Measurements from ENCODE around the gene HSD17B12. TPM values are rescaled to one million over a fixed set of nuclear protein-coding genes. Genes with fewer than 3 reads are reported as not detected.

HSD17B12 gene
- total and polyA plus RNA-seq, 2 of the 4 experiments (the other 2 are of a cell fraction) = 38.0 to 44.6 TPM

DNA sequence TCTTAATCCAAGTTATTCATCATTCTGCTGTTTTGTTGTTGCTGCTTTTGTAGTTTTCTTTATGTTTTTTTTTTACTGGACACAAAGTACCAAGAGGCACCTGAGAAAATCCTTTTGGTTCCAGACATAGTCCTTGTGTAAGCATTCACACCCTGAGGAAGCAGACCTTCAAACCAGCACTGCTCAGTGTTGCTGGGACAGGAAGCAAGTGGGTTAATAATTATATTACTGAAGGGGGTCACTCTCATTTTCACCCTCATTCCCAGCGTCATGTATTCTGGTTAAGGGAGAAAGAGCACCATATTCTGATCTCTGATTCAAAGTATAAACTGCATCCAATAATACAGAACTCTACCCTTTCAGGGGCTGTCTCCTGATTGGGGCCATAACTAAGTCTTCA is 194.2 kb downstream of the HSD17B12 start:
- Histone ChIP-seq H2AK9ac (replicated peaks; ENCODE audit: low read depth, low read length, poor library complexity) (no peak overlapping the region), H3K23ac (ENCODE audit: low read depth, low read length) (no peak overlapping the region), H3K4me1 (ENCODE audit: control insufficient read depth, insufficient read depth, low read length) (no peaks in the 10 kb centered on the region), H3K79me1 (ENCODE audit: low read depth in 1 of 2, low read length in 2 of 2) (no peaks in the 10 kb centered on the region), H3K4me2 (ENCODE audit: low read depth, low read length) (no peak overlapping the region), H3K9me3 (ENCODE audit: control insufficient read depth, insufficient read depth, low read length) (no peaks in the 10 kb centered on the region), H2BK5ac (ENCODE audit: low read depth, low read length, poor library complexity, severe bottlenecking) (no peak overlapping the region), H4K91ac (ENCODE audit: insufficient read depth, low read depth, low read length) (no peak overlapping the region), H3K4ac (ENCODE audit: low read depth, low read length) (no peak overlapping the region), H3K9me1 (ENCODE audit: insufficient read depth, low read length) (no peaks in the 10 kb centered on the region), H2BK15ac (ENCODE audit: low read depth, low read length) (no peak overlapping the region), H2BK120ac (ENCODE audit: low read depth, low read length) (no peak overlapping the region), H3K36me3 (ENCODE audit: control insufficient read depth, insufficient read depth, low read length) (no peaks in the 10 kb centered on the region), H4K8ac (ENCODE audit: low read depth in 2 of 2, low read length in 2 of 2) (no peak overlapping the region), H3K4me3 (ENCODE audit: insufficient read depth, low read depth, low read length) (no peak overlapping the region), H4K5ac (ENCODE audit: low read depth, low read length) (no peak overlapping the region), H3K56ac (ENCODE audit: extremely low read depth, insufficient read depth, low read length) (no peak overlapping the region), H4K20me1 (ENCODE audit: insufficient read depth, low read length) (no peaks in the 10 kb centered on the region), H3K27ac (ENCODE audit: insufficient read depth, low read length) (no peak overlapping the region), H3K18ac (ENCODE audit: low read depth, low read length) (no peak overlapping the region), H3K9ac (ENCODE audit: low read depth, low read length) (no peak overlapping the region), H3K14ac (replicated peaks; ENCODE audit: low read depth, low read length) (no peak overlapping the region), H2AK5ac (ENCODE audit: low read depth, low read length) (no peak overlapping the region), H3K27me3 (ENCODE audit: control insufficient read depth, insufficient read depth, low read length) (peaks cover 14% of the 10 kb centered on the region), H2AFZ (replicated peaks; ENCODE audit: low read length, poor library complexity) (no peak overlapping the region), H2BK20ac (ENCODE audit: low read depth, low read length) (no peak overlapping the region)
- dilution Hi-C loops (cut with HindIII; ENCODE audit: low sequenced_read_pairs, unreplicated experiment) = no loop called here
- no TSS peak for BruUV-seq (replicated peaks)
- in situ Hi-C loops (cut with MboI; ENCODE audit: low sequenced_read_pairs) = no loop called here
- no peak for ATAC-seq (ENCODE audit: low read depth)
- POLR2A ChIA-PET (ENCODE audit: unreplicated experiment) = no interaction called here
- TF ChIP-seq FOS (IDR thresholded peaks at IDR 0.05; ENCODE audit: low read depth, low read length) = no peak
- CTCF ChIA-PET = no interaction called here
- intact Hi-C loops (cut with micrococcal nuclease) = no loop called here
- no peak for DNase-seq
- WGBS, 2 experiments (ENCODE audit: extremely low coverage in 2 of 2, insufficient read length in 1 of 2) = no CpG with 5 or more reads among the region's 1 CpG

All from IMR-90 (cell line).